22Rv1 (cell line): Measurements from ENCODE around the gene LCOR.

Source experiments
- H3K27ac ChIP-seq: fragments of 450-650 bp; 2 replicates; pipeline ENCODE4 v1.5.1; 2017
- CTCF ChIP-seq: fragments of 450-650 bp; IDR thresholded peaks from 2 replicates; pipeline ENCODE4 v1.5.1; 2017; ENCODE audit warnings: mild to moderate bottlenecking
- ZFX ChIP-seq: fragments of 450-650 bp; IDR thresholded peaks from 2 replicates; pipeline ENCODE4 v1.6.1; 2017; ENCODE audit warnings: antibody characterized with exemption, borderline replicate concordance

LCOR gene

GRCh38 chr10:97013983-97014382 is 181.9 kb downstream of the LCOR start:
- no peak for TF ChIP-seq CTCF
- no peak for TF ChIP-seq ZFX
- no peak overlapping the region for H3K27ac ChIP-seq

GRCh38 chr10:97015240-97015639 is 183.1 kb downstream of the LCOR start:
- no peak overlapping the region for H3K27ac ChIP-seq

GRCh38 chr10:97016728-97017473 is 184.8 kb downstream of the LCOR start:
- TF ChIP-seq ZFX, result no peak
- no peak for TF ChIP-seq CTCF
- H3K27ac ChIP-seq, result no peak overlapping the region

More at GRCh38 chr10:97015240-97015639, 183.1 kb downstream of the LCOR start:
- TF ChIP-seq CTCF, result no peak
- TF ChIP-seq ZFX, result no peak

- no peak overlapping the region for H3K27ac ChIP-seq
- TF ChIP-seq CTCF, result no peak
- no peak for TF ChIP-seq ZFX
Measured at GRCh38 chr10:97017474-97017903, 185.4 kb downstream of the LCOR start.

- no peak for TF ChIP-seq CTCF
- no peak for TF ChIP-seq ZFX
- no peak overlapping the region for H3K27ac ChIP-seq
Measured at GRCh38 chr10:97018251-97019212, 186.4 kb downstream of the LCOR start.

- TF ChIP-seq ZFX, result no peak
- TF ChIP-seq CTCF, result no peak
- H3K27ac ChIP-seq, result no peak overlapping the region
Measured at GRCh38 chr10:97019213-97019844, 187.2 kb downstream of the LCOR start.
